Measurements from ENCODE around the gene ZMYND12.

DNA sequence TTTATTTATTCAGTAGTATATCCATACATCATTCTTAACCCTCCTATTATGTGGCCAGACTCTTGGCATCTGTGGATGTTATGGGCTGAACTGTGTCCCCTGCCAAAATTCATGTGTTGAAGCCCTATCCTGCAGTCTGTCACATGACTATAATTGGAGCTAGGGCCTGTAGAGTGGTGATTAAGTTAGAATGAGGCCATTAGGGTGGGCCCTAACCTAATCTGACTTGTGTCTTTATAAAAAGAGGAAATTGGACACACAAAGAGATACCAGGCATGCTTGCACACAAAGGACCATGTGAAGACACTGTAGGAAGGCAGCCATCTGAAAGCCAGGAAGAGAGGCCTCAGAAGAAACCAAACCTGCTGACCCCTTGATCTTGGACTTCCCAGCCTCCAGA is 6.6 kb downstream of the ZMYND12 start:
- TF ChIP-seq EZH2 (IDR thresholded peaks at IDR 0.05; ENCODE audit: borderline replicate concordance, low read depth, low read length, poor library complexity, severe bottlenecking): no peak
- TF ChIP-seq, protein P1, sequence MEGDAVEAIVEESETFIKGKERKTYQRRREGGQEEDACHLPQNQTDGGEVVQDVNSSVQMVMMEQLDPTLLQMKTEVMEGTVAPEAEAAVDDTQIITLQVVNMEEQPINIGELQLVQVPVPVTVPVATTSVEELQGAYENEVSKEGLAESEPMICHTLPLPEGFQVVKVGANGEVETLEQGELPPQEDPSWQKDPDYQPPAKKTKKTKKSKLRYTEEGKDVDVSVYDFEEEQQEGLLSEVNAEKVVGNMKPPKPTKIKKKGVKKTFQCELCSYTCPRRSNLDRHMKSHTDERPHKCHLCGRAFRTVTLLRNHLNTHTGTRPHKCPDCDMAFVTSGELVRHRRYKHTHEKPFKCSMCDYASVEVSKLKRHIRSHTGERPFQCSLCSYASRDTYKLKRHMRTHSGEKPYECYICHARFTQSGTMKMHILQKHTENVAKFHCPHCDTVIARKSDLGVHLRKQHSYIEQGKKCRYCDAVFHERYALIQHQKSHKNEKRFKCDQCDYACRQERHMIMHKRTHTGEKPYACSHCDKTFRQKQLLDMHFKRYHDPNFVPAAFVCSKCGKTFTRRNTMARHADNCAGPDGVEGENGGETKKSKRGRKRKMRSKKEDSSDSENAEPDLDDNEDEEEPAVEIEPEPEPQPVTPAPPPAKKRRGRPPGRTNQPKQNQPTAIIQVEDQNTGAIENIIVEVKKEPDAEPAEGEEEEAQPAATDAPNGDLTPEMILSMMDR (conservative IDR thresholded peaks at IDR 0.05; ENCODE audit: low read depth, low read length): no peak

All from A673 (cell line).